ENCODE data around the gene TTLL12. TPM values are rescaled to one million over a fixed set of nuclear protein-coding genes. Genes with fewer than 3 reads are reported as not detected.

The TTLL12 gene
- total RNA-seq, 4 donors from 2014 or later = 43.6 to 93.9 (median 81.4) TPM

DNA sequence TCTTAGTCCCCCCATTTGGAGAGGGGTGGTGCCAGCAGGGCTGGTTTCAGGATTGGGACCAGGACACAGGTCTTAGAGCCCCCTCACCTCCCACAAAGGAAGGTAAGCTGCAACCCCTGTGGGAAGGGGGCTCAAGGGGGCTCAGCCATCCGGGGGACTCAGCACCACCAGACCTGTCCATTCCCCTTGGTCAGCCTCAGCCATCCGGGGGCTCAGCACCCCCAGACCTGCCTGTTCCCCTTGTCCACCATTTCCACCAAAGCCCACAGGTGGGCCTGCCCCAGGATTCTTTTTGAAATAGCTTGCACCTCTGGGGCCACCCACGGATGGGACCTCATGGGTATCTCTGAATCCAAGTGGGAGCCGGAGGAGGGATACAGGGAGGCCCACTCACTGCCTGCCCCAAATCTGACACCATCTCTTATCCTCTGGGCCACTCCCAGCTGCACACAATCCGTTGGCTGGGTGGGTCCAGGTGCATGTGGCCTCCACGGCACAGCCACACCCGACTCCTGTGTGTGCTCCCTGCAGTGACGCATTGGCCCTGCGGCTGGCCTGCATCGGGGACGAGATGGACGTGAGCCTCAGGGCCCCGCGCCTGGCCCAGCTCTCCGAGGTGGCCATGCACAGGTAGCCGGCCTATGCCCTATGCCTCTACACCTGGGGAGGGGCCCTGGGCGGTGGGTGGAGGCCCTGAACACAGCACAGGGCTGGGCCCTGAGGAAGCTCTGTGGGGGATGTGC lies 59.6 kb downstream of the TTLL12 start:
- no CpG with 5 or more reads among the region's 17 CpGs for WGBS
- no peak for DNase-seq (ENCODE audit: low spot score in 2 of 2)
- Histone ChIP-seq H3K4me1 (peaks cover 19% of the 10 kb centered on the region), H3K27ac (no peak overlapping the region), H3K9me3 (no peaks in the 10 kb centered on the region), H3K4me3 (no peak overlapping the region), H3K36me3 (peaks cover 10% of the 10 kb centered on the region), H3K27me3 (no peaks in the 10 kb centered on the region)
- TF ChIP-seq, protein P1, sequence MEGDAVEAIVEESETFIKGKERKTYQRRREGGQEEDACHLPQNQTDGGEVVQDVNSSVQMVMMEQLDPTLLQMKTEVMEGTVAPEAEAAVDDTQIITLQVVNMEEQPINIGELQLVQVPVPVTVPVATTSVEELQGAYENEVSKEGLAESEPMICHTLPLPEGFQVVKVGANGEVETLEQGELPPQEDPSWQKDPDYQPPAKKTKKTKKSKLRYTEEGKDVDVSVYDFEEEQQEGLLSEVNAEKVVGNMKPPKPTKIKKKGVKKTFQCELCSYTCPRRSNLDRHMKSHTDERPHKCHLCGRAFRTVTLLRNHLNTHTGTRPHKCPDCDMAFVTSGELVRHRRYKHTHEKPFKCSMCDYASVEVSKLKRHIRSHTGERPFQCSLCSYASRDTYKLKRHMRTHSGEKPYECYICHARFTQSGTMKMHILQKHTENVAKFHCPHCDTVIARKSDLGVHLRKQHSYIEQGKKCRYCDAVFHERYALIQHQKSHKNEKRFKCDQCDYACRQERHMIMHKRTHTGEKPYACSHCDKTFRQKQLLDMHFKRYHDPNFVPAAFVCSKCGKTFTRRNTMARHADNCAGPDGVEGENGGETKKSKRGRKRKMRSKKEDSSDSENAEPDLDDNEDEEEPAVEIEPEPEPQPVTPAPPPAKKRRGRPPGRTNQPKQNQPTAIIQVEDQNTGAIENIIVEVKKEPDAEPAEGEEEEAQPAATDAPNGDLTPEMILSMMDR (IDR thresholded peaks at IDR 0.05) = no peak
- TF ChIP-seq POLR2A (IDR thresholded peaks at IDR 0.05) = no peak
- TF ChIP-seq EP300 (IDR thresholded peaks at IDR 0.05) = no peak
- TF ChIP-seq POLR2AphosphoS5 (IDR thresholded peaks at IDR 0.05) = no peak

DNA sequence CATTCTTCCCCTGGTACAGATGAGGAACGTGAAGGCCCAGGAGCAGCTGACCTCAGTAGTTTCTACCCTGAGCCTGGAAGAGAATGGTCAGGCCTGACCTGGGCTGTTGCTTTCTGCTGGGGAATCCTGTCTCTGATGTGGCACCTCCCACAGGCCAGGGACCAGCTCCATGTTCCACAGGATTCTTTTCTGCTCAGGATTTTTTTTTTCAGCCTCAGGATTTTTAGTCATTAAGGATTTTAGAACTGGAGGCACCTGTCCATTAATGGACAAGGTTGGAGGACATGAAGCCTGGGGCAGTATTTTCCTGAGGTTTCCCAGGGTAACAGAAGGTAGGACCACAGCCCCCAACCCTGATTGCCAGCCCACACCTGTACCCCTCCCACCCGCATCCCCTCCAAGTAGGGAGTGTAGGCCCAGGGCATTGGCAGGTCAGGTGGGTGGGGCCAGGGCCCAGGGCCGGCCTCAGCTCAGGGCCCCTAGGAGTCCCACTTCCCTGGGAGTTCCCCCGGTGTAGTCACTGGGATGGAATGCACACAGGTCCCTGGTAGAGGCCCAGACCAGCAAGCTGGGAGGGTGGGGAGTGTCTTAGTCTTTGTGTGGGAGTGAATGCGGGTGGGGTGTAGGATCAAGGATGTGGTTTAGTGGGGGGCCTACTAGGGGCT lies 60.3 kb downstream of the TTLL12 start:
- peaks cover 5% of the 10 kb centered on the region for H3K36me3 ChIP-seq
- DNase-seq (ENCODE audit: low spot score in 2 of 2) = no peak
- H3K4me3 ChIP-seq = no peak overlapping the region
- H3K9me3 ChIP-seq = no peaks in the 10 kb centered on the region
- TF ChIP-seq POLR2AphosphoS5 (IDR thresholded peaks at IDR 0.05) (no peak), POLR2A (IDR thresholded peaks at IDR 0.05) (no peak)
- TF ChIP-seq, protein P1 (IDR thresholded peaks at IDR 0.05) = no peak
- no peaks in the 10 kb centered on the region for H3K27me3 ChIP-seq
- H3K27ac ChIP-seq = no peak overlapping the region
- 74% methylated on average over 5 of the region's 5 CpGs for WGBS
- H3K4me1 ChIP-seq = peaks cover 19% of the 10 kb centered on the region

DNA sequence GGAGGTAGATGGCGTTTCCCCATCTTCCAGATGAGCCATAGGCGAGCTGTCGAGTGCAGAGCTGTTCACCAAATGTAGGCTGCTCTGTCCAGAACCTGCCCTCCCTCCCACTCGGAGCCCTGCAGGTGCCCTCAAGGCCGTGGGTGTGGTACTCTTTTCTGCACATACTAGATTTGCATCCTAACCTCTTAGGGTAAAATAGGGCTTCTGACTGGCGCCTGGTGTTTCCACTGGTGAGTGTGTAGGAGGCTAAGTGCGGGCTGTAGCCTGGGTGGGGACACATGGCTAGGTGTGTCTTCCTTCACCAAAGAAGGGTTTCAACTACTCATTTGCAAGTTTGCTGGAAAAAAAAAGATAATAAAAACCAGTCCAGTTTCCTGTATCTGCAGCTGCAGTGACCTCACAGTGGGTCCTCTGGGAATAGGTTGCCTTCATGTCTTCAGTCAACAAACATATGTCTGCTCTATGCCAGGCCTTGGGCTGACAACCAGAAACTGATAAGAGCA lies 67.9 kb downstream of the TTLL12 start:
- Histone ChIP-seq H3K27me3 (no peaks in the 10 kb centered on the region), H3K36me3 (no peaks in the 10 kb centered on the region), H3K4me3 (no peak overlapping the region), H3K27ac (no peak overlapping the region), H3K9me3 (no peaks in the 10 kb centered on the region), H3K4me1 (no peaks in the 10 kb centered on the region)
- DNase-seq (ENCODE audit: low spot score in 2 of 2) = no peak
- WGBS = 56% methylated on average over 4 of the region's 7 CpGs
- TF ChIP-seq POLR2AphosphoS5 (IDR thresholded peaks at IDR 0.05) (no peak), EP300 (IDR thresholded peaks at IDR 0.05) (no peak), POLR2A (IDR thresholded peaks at IDR 0.05) (no peak)
- TF ChIP-seq, protein P1 (IDR thresholded peaks at IDR 0.05) = no peak

DNA sequence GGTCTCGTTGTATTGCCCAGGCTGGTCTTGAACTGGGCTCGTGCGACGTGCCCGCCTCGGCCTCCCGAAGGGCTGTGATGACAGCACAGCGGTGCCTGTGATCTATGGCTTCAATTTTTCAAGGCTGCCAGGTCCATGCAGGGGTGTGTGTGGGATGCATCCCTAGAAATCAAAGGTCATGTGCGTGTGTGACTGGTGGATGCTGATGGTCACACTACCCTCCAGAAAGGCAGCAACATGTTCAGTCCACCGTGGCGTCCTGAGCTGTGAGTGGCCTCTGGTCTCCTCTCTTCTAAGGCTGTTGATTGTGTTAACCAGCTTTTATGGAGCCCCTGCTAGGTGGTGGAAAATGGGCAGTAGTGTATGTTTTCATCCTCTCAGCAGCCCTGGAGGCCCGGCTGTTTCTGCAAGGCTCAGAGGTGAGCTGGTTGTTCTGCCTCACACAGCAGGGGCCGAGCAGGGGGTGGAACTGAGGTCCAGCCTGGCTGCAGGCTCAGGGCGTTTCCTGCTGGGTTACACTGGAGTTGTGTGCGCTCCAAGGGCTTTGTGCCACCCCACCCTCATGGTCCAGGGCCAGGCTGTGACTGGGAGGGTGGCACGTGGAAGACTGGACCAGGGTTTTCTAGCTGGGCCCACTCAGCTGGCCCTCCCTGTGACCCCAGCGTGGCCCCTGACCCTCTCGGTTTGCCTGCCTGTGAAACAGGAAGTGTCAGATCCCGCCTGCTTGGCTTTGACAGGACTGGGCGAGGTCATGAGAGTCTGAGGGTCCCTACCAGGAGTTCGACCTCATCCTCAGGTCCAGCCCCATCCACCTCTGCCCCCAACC lies 68.7 kb downstream of the TTLL12 start:
- 93% methylated on average over 11 of the region's 21 CpGs for WGBS
- Histone ChIP-seq H3K27ac (no peak overlapping the region), H3K36me3 (no peaks in the 10 kb centered on the region), H3K4me1 (no peaks in the 10 kb centered on the region), H3K4me3 (no peak overlapping the region), H3K9me3 (no peaks in the 10 kb centered on the region), H3K27me3 (no peaks in the 10 kb centered on the region)
- no peak for TF ChIP-seq POLR2A (IDR thresholded peaks at IDR 0.05)
- TF ChIP-seq, protein P1 (IDR thresholded peaks at IDR 0.05) = no peak
- no peak for TF ChIP-seq POLR2AphosphoS5 (IDR thresholded peaks at IDR 0.05)
- TF ChIP-seq EP300 (IDR thresholded peaks at IDR 0.05) = no peak
- no peak for DNase-seq (ENCODE audit: low spot score in 2 of 2)
